GM12878 (cell line): ENCODE results near the gene SMPD4. TPM values are rescaled to one million over a fixed set of nuclear protein-coding genes. Genes with fewer than 3 reads are reported as not detected.
"Not testable (repeated sequence)": the region's sequence is repeated elsewhere in the genome, so short reads cannot be mapped to it uniquely, and the experiment has no call there.

Source experiments
- ATAC-seq: fragments of 200-7000 bp; cut with Tn5 transposase; 3 replicates; pipeline ENCODE4 v1.9.1; 2020; ENCODE audit warnings: mild to moderate bottlenecking, moderate library complexity
- BruUV-seq: library from RNA; stranded (reverse); fragments of 400-500 nt; replicated peaks from 2 replicates; lab custom pipeline; 2021; lab: Mats Ljungman, UMichigan
- CTCF ChIA-PET: fragments of 300-600 bp; sonication (Branson Sonifier 250); formaldehyde crosslinking; extraction: SDS; loops from one replicate; lab custom pipeline; 2021; ENCODE audit warnings: inconsistent platforms; lab: Yijun Ruan, JAX
- POLR2A ChIA-PET: fragments of 350-600 bp; formaldehyde crosslinking; extraction: SDS; loops from one replicate; lab custom pipeline; 2021; ENCODE audit warnings: inconsistent platforms; lab: Charles Lee
- RAD21 ChIA-PET: fragments of 300-600 bp; sonication (Branson Sonifier 250); formaldehyde crosslinking; loops from one replicate; lab custom pipeline; 2023; ENCODE audit warnings: antibody characterized with exemption; ENCODE audit not compliant: unreplicated experiment; lab: Charles Lee
- SMC1A ChIA-PET: fragments of 300-600 bp; sonication (Branson Sonifier 250); formaldehyde crosslinking; loops from one replicate; lab custom pipeline; 2023; ENCODE audit not compliant: unreplicated experiment, uncharacterized antibody; lab: Charles Lee
- DNase-seq: peaks from one replicate; pipeline ENCODE4 v3.0.0-alpha.2; 2011; ENCODE audit warnings: low read depth, low spot score
- FAIRE-seq: peaks from 3 replicates; lab custom pipeline; 2011; peaks lifted over from hg19 to GRCh38; lab: Jason Lieb, UNC
- H2AFZ ChIP-seq: 2 replicates; pipeline ENCODE4 v1.6.0; 2011; ENCODE audit warnings: low read depth, low read length, control low read depth; ENCODE audit not compliant: control insufficient read depth
- H3K27ac ChIP-seq: 2 replicates; pipeline ENCODE4 v1.5.1; 2011; ENCODE audit warnings: control low read depth; ENCODE audit not compliant: control insufficient read depth, insufficient read depth
- H3K27me3 ChIP-seq, 2 experiments: replicated peaks in 1 of 2; 2 replicates each; pipeline versions ENCODE4 v1.6.0 to v1.6.1; 2011; ENCODE audit warnings: low read length in 1 of 2; ENCODE audit not compliant: control insufficient read depth in 2 of 2, insufficient read depth in 2 of 2
- H3K36me3 ChIP-seq, 2 experiments: 2 replicates each; pipeline ENCODE4 v1.5.1; 2011; ENCODE audit warnings: low read length in 1 of 2; ENCODE audit not compliant: control insufficient read depth in 2 of 2, insufficient read depth in 2 of 2
- H3K4me1 ChIP-seq: 2 replicates; pipeline ENCODE4 v1.6.1; 2011; ENCODE audit warnings: mild to moderate bottlenecking, low read length, moderate library complexity, mixed read lengths; ENCODE audit not compliant: control insufficient read depth, insufficient read depth
- H3K4me2 ChIP-seq: 2 replicates; pipeline ENCODE4 v1.6.0; 2011; ENCODE audit warnings: control low read depth; ENCODE audit not compliant: control insufficient read depth, insufficient read depth
- H3K4me3 ChIP-seq: fragments of 200-600 bp; sonication (generic); 2 replicates; pipeline ENCODE4 v1.5.1; 2016
- H3K79me2 ChIP-seq: 2 replicates; pipeline ENCODE4 v1.6.0; 2011; ENCODE audit warnings: low read length; ENCODE audit not compliant: control insufficient read depth, insufficient read depth
- H3K9ac ChIP-seq: 2 replicates; pipeline ENCODE4 v1.8.0; 2011; ENCODE audit warnings: low read length, control low read depth, mixed read lengths; ENCODE audit not compliant: control insufficient read depth, insufficient read depth
- H3K9me3 ChIP-seq: replicated peaks from 3 replicates; pipeline ENCODE4 v1.5.1; 2011; ENCODE audit warnings: mild to moderate bottlenecking, low read length; ENCODE audit not compliant: control insufficient read depth, insufficient read depth
- H4K20me1 ChIP-seq: 2 replicates; pipeline ENCODE4 v1.6.0; 2011; ENCODE audit not compliant: control insufficient read depth, insufficient read depth
- EGR1 ChIP-seq, 2 experiments: IDR thresholded peaks; 1 replicate in 1 of 2; 2 replicates in 1 of 2; pipeline ENCODE4 v1.6.1; 2011 to 2012; ENCODE audit warnings: low read depth in 2 of 2, low read length in 2 of 2, borderline replicate concordance in 1 of 2, mild to moderate bottlenecking in 1 of 2, moderate library complexity in 1 of 2
- POLR2A ChIP-seq: IDR thresholded peaks from 2 replicates; pipeline ENCODE4 v1.6.1; 2011; ENCODE audit warnings: low read depth, mild to moderate bottlenecking, low read length
- RCOR1 ChIP-seq: conservative IDR thresholded peaks from 2 replicates; pipeline ENCODE4 v1.6.1; 2012; ENCODE audit warnings: low read depth, low read length, improper control_type of control experiment
- SP1 ChIP-seq: IDR thresholded peaks from one replicate; pipeline ENCODE4 v1.6.1; 2011; ENCODE audit warnings: low read depth, low read length
- WGBS: methylation state at CpG from one replicate; pipeline ENCODE4 v1.1.6; 2016; ENCODE audit warnings: low lambda C conversion rate; ENCODE audit not compliant: insufficient replicate concordance, insufficient coverage; ENCODE audit errors: missing lambda C conversion rate; 5-methylcytosine and 5-hydroxymethylcytosine counted together
- in situ Hi-C: fragments of 300-500 bp; cut with MboI; formaldehyde crosslinking; loops from 9 replicates; pipeline ENCODE4 v1.14.3; 2018; ENCODE audit warnings: mixed read lengths
- intact Hi-C: fragments of 100-400 bp; cut with micrococcal nuclease; formaldehyde crosslinking; loops from one replicate; pipeline ENCODE4 v1.14.2; 2022; ENCODE audit not compliant: unreplicated experiment
- polyA plus RNA-seq, 11 experiments: library from polyadenylated mRNA; depleted of rRNA in 4 of 11; unstranded in 6 of 11; stranded (reverse) in 5 of 11; fragments of >200 nt; fragmentation: Nextera tagmentation in 4 of 11; fragmentation: Illumina TruSeq in 1 of 11; extraction: Ambion mirVana in 4 of 11; extraction: Trizol in 1 of 11; gene quantifications; 1 replicate in 1 of 11; 2 replicates in 10 of 11; pipeline versions ENCODE4 v1.2.1 to v1.2.3, GENCODE V29; 2011 to 2016; ENCODE audit warnings: inconsistent platforms in 2 of 11, missing spikeins in 2 of 11, low read depth in 1 of 11
- total RNA-seq, 4 experiments: library from RNA; depleted of rRNA in 3 of 4; stranded (reverse); fragments of >200 nt in 3 of 4; fragmentation: Illumina TruSeq in 1 of 4; extraction: Trizol in 1 of 4; gene quantifications; 2 replicates each; pipeline versions ENCODE4 v1.2.1 to v1.2.3, GENCODE V29; 2013 to 2021
- TF ChIP-seq, protein P1 (sequence below): IDR thresholded peaks from 2 replicates; pipeline ENCODE4 v1.6.1; 2012; ENCODE audit warnings: low read length, inconsistent platforms
- TF ChIP-seq, protein P2 (sequence below): fragments of 450-650 bp; IDR thresholded peaks from 2 replicates; pipeline ENCODE4 v1.6.1; 2017; ENCODE audit warnings: antibody characterized with exemption, mild to moderate bottlenecking, moderate library complexity

Gene SMPD4
- total and polyA plus RNA-seq, 10 of the 15 experiments (the other 5 are each of a cell fraction or from before 2014, with no cell fraction given): 5.0 to 82.0 (median 45.7) TPM

DNA sequence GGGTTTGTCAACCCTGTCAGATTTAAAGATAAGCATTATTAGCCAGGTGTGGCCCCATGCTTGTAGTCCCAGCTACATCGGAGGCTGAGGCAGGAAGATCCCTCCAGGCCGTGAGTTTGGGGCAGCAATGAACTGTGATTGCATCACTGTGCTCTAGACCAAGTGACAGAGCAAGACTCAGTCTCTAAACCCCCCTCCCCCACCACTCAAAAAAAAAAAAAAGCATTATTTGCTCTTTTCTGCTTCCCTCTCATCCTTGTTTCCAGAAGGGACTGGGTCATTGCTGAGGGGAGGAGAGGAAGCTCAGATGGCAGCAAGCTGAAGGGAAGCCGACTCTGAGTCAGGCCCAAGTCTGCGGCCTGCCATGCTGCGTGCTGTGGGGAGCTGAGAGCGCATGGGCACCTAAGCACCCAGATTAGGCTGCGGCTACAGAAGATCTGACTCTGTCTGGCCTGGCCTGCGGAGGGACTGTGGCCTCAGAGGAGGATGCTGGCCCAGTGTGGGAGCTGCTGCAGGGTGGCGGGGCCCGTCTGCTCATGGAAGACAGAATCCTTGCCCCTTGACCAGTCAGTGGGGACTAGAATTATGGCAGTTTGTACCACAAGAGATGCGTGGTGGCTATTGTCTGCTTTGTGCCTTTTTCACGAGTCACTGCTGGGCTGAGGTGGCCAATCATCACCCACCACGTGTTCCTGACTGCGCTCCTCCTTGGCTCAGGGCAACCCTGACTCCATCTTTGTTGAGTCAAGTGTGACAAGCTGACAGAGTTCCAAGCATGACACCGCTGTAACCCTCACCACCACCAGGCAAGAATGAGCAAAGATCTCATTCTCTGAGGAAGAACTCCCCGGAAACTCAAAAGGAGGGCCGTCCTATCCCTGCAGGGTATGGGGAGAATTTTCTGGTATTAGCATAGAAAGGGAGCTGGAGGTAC is 6.7 kb upstream of the SMPD4 start:
- H3K9me3 ChIP-seq, FAIRE-seq, CTCF ChIA-PET, H4K20me1 ChIP-seq, H3K27me3 ChIP-seq, H3K4me2 ChIP-seq, H2AFZ ChIP-seq, ATAC-seq, H3K27ac ChIP-seq, BruUV-seq, H3K4me3 ChIP-seq, RAD21 ChIA-PET, POLR2A ChIA-PET, H3K36me3 ChIP-seq, SMC1A ChIA-PET, DNase-seq, H3K4me1 ChIP-seq, H3K9ac ChIP-seq, intact Hi-C loops: not testable (repeated sequence)
- in situ Hi-C loops: loop anchor here (5.0 kb wide), 1 partner anchor 1299 kb away; no protein-coding TSS in a partner anchor
- 92% methylated on average over 16 of the region's 17 CpGs for WGBS
- 0 out of 2 replicates have a peak, but pooled peaks have one; percentile 25 for TF ChIP-seq POLR2A
- H3K79me2 ChIP-seq: peaks cover 12% of the 10 kb centered on the region

DNA sequence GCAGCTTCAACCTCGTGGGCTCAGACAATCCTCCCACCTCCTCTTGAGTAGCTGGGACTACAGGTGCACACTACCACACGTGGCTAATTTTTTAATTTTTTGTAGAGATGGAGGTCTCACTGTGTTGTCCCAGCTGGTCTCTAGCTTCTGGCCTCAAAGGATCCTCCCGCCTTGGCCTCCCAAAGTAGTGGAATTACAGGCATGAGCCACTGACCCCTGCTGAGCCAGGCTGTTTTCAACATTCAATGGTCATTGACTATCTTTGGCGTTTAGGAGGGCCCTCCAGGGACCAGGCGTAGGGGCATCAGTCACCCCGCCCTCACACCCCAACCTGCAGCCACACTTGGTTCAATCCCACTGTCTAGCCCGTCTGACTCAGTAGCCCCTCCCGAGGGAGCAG is 5.9 kb upstream of the SMPD4 start:
- ChIA-PET RAD21 (no interaction called here), CTCF (no interaction called here), SMC1A (no interaction called here), POLR2A (no interaction called here)
- DNase-seq: no peak
- intact Hi-C loops: no loop called here
- TF ChIP-seq, protein P1, sequence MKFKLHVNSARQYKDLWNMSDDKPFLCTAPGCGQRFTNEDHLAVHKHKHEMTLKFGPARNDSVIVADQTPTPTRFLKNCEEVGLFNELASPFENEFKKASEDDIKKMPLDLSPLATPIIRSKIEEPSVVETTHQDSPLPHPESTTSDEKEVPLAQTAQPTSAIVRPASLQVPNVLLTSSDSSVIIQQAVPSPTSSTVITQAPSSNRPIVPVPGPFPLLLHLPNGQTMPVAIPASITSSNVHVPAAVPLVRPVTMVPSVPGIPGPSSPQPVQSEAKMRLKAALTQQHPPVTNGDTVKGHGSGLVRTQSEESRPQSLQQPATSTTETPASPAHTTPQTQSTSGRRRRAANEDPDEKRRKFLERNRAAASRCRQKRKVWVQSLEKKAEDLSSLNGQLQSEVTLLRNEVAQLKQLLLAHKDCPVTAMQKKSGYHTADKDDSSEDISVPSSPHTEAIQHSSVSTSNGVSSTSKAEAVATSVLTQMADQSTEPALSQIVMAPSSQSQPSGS: no peak
- TF ChIP-seq EGR1 (IDR thresholded peaks at IDR 0.05; ENCODE audit: borderline replicate concordance in 1 of 2, low read depth in 2 of 2, low read length in 2 of 2) (no peak), SP1 (no peak), RCOR1 (no peak), POLR2A (no peak)
- TF ChIP-seq, protein P2, sequence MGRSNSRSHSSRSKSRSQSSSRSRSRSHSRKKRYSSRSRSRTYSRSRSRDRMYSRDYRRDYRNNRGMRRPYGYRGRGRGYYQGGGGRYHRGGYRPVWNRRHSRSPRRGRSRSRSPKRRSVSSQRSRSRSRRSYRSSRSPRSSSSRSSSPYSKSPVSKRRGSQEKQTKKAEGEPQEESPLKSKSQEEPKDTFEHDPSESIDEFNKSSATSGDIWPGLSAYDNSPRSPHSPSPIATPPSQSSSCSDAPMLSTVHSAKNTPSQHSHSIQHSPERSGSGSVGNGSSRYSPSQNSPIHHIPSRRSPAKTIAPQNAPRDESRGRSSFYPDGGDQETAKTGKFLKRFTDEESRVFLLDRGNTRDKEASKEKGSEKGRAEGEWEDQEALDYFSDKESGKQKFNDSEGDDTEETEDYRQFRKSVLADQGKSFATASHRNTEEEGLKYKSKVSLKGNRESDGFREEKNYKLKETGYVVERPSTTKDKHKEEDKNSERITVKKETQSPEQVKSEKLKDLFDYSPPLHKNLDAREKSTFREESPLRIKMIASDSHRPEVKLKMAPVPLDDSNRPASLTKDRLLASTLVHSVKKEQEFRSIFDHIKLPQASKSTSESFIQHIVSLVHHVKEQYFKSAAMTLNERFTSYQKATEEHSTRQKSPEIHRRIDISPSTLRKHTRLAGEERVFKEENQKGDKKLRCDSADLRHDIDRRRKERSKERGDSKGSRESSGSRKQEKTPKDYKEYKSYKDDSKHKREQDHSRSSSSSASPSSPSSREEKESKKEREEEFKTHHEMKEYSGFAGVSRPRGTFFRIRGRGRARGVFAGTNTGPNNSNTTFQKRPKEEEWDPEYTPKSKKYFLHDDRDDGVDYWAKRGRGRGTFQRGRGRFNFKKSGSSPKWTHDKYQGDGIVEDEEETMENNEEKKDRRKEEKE: no peak
- Histone ChIP-seq H3K79me2 (peaks cover 18% of the 10 kb centered on the region), H3K9me3 (no peaks in the 10 kb centered on the region), H3K9ac (no peak overlapping the region), H4K20me1 (no peaks in the 10 kb centered on the region), H2AFZ (no peak overlapping the region), H3K4me3 (no peak overlapping the region), H3K4me2 (no peak overlapping the region), H3K27me3 (no peaks in the 10 kb centered on the region), H3K4me1 (no peaks in the 10 kb centered on the region; the same call in 1 of the 2 replicates), H3K36me3 (no peaks in the 10 kb centered on the region), H3K27ac (no peak overlapping the region)
- in situ Hi-C loops: loop anchor here (5.0 kb wide), 1 partner anchor 1300 kb away; no protein-coding TSS in a partner anchor
- no peak for ATAC-seq
- 45% methylated on average over 6 of the region's 8 CpGs for WGBS
- peak; percentile 23 for FAIRE-seq
- no TSS peak for BruUV-seq
